Measurements from ENCODE around the gene SEMA5A.
A peak's percentile ranks its signal among the peaks of the same experiment; 100 is the strongest.

Gene SEMA5A

DNA sequence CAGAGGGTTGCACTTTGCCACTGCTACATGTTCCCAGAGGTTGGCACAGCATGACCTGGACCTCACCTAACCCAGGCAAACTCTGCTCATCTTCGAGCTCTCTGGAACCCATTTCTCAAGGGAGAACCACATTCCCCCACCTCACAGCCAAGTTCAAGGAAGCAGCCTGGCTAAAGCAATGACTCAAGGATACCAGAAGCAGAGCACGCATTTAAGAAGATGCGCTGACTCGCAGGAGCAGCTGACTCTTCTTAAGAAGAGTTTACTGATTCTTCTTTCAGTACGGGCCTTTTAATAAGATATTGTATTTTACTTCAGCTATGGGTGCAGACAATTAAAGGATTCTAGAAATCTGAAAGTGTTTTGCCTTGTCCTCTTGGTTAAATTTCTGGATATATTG lies 4.1 kb upstream of the SEMA5A start:
- DNase-seq (ENCODE audit: low read depth in 2 of 2), result no peak

DNA sequence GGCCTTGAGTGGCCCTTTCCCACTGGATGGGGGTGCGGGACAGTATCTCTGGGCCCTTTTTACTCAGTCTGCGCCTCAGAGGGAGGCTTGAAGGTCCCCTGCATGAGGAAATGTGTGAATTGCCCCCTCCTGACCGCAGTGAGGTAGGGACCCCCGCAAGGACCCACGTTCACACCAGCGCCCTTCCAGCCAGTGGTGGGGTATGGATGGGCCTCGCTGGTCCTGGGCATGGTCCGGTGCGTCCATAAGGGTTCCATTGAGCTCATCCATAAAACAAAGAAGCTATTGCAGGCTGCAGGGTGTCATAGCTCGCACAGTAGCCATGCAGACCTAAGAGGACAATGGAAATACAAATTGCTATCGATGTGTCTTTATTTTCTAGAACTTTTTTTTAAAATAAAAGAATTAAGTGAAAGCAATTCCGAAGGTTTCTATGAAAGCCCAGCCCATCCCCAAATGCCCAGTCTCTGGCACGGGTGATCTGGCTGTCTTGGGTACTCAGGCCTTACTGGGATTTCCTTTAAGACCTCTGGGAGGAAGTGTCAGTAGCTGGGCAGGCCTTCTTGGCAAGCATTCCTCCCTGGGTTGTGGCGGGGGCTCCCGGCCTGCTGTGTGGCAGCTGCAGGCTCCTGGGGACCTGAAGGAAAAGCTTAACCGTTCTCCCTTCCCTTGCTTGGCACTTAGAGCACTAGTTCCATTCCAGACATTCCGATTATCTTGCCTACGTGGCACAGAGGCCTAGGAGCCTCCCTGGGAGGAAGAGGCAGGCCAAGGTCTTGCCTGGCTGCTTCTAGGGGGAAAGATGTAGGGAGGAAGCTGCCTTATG lies 1.5 kb upstream of the SEMA5A start:
- DNase-seq (ENCODE audit: low read depth in 2 of 2), result peak; percentile 72 to 75

GRCh38 chr5:9545136-9545991 lies 511 bp downstream of the SEMA5A start:
- DNase-seq (ENCODE audit: low read depth in 2 of 2), result no peak

DNA sequence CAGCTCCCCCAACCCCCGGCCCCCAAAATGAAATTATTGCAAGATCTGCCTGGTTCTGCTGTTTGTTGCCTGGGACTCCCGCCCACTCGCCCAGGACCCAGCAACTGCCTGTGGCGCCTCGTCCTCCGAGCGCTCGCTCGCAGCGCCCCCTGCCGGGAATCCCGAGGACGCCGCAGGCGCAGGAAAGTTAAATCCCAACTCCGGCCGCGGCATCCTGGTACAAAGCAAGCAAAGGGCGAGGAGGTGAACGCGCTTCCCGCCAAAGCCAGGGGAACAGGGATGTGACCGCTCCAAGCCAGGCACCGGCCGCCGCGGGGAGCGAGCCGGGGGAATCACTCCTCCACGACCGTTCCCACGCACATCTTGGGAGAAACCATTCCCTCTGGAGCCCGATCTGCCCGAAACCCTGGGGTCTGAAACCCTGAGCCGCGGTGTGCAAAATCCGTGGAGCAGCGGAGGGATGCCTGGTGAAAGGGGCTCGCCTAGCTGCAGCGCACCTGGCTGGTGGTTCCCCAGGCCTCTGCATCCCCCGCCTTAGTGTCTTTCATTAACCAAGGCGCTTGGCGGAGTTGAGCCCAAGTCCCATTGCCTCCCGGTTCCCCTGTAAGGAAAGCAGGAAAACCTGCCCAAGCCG lies 1.3 kb downstream of the SEMA5A start:
- peak; percentile 48 to 56 for DNase-seq (ENCODE audit: low read depth in 2 of 2)

- no peak for DNase-seq (ENCODE audit: low read depth in 2 of 2)
These were observed 1.8 kb downstream of the SEMA5A start for GRCh38 chr5:9544056-9544455.

DNA sequence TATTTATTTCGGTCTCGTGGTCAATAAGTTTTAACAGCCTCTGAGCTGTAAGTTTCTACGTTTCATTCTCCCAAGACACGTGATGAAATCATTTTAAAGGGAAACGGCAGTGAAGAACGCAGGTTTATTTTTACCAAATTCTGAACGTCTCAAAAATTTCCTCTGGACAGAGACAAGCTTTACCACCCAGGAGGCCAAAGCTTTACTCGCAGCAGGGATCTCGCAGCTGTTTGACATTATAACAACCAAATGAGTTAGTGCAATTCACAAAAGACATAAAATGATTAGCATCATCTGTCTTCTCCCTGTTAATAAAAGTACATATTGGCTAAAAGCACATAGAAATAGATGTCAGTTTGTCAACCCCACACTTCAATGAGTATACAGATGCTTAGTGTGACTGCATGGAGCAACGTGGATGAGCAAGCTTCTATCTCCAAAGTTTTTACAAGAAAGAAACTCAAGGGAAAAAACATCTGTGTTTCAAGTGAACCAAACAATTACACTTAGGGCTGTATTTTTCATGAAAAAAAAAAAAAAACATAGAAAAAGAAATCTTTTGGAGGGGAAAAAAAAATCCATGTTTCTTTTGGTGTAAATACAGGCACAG lies 2.5 kb downstream of the SEMA5A start:
- DNase-seq (ENCODE audit: low read depth in 2 of 2), result peak; percentile 39 to 49

DNA sequence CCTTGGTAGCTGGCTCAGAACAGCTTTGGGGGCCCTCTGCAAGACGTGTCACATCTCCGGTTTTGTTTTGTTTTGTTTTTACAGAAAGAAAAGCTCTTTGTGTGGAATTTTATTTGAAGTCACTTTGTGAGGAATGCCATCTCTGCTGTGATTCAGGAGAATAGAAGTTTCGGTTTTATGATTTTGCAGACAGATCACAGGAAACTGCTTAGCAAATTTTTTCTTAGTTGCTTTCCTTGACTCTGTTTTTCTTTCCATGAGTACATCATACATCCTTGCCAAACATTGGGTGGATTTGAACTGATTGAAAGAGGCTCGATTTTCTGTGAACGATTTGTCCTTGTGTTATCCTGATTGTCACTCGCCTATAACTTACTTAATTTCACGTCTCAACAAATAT lies 5.1 kb downstream of the SEMA5A start:
- no peak for DNase-seq (ENCODE audit: low read depth in 2 of 2)

DNA sequence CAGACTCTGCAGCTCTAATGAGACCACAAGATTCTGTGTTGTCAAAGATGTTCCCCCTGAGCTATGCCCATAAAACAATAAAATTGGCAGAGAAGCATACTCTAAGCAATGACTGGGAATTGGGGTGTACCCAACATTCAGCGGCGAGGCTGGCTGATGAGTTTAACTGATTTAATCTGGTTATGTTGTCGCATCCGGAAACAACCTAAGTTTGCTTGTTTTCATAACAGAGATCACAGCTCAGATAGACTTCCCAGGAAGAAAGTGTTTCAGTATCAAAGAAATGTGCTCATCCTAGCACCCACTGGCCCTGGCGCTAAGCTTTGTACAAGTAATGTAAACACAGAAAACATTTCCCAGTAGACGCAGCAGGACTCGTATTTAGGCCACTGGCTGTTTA lies 7.4 kb downstream of the SEMA5A start:
- DNase-seq (ENCODE audit: low read depth in 2 of 2), result no peak

DNA sequence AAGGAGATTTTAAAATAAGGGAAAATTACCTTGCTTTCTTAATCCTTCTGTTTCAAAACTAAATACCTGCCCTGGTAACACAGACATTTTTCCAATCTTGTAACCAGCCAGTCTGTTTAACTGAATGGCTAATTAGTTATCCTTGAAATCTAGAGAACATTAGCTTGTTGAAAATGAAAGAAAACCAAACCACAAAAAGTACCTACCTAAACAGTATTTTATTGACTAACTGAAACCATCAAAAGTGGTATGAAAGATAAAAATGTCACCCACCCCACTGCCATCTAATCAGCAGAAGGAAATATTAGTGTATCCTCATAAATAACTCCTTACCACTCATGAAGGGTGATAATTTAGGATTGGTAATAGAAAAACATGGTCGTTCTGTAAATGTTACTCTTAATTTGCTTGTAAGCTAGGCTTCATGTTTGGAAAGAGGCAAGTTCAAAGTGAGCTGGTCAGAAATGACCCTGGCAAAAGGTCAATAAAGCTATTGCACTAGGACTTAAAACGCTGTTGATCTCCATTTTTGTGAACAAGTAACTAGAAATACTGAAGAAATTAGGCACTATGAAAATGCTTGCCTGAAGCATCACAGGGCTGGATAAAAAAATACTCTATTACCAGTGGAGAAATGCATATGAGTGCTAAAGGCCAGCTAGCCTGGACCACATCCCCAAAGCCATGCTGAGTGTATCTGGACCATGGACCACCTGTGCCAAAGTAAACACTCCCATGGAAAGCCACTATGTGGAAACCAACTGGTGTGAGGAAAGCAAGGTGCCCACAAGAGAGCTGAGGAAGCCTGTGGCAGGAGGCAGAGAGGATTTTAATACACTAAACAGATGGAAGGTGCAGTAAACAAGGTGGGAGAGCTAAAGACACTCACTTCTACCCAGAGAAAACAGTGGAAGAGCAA lies 8.4 kb downstream of the SEMA5A start:
- DNase-seq (ENCODE audit: low read depth in 2 of 2), result no peak

DNA sequence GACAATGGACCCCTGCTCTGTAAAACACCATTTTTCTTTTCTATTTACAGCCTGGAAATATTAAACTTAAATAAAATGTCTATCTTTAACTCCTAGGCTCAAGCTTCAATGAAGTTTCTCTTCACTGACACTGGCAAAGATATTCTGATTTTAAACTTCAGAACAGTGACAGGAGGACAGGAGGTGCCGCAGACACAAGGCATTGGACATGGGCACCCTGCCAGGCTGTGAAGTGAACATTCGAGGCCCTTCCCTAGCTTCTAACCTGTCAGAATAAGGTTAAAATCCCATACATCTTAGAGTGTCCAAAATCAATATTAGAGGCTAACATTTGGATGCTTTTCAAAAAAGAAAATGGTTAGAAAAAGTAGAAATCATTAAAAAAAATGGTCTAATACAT lies 9.2 kb downstream of the SEMA5A start:
- no peak for DNase-seq (ENCODE audit: low read depth in 2 of 2)

DNA sequence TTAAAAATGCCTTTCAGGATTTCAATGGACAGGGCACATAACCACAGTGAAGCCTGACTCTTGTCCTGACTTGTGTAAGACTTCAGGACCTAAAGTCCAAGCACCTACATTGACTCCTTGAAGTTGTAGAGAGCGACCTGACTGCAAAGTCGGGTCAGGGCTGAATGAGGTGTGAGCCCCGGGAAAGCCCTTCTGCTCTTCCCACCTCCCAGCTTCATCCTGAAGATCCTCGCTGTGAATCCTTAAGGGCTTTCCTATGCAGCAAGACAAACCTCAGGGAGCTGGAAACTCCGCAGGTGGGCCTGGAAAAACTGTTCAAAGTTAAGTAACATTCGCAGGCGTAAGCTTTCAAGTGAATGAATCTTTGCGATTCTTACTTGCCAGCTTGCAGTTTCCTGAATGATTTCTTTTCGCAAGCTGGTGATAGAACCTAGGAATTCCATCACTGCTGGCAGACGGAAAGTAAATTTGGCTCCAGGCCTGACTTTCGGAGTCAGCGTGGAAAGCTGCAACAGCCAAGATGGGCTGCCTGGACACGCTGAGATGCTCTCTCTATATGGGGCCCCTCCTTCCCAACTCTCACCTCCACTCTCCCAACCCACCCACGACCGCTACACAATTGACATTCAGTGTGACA lies 10.9 kb downstream of the SEMA5A start:
- DNase-seq (ENCODE audit: low read depth in 2 of 2), result no peak

GRCh38 chr5:9533562-9534364 lies 12.1 kb downstream of the SEMA5A start:
- DNase-seq (ENCODE audit: low read depth in 2 of 2), result peak in 1 of 2 experiments; percentile 47

GRCh38 chr5:9533096-9533495 lies 12.8 kb downstream of the SEMA5A start:
- DNase-seq (ENCODE audit: low read depth in 2 of 2), result no peak

DNA sequence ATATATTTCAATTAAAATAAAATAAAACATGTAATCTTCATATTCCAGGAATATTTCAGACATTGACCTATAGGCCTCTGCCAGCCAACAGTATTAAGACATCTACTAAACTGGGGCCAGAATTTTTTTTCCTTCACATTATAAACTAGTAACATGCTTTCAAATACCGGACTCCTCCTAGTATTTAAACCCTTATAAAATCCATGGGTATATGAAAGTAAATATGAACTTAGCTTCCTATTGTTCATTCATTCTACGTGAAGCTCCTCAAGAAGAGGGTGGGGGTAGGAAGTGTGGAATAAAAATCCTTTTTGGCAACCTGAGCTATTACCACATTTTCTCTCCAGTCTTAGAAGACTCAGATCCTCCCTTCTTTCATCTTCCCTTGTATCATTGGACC lies 16.4 kb downstream of the SEMA5A start:
- DNase-seq (ENCODE audit: low read depth in 2 of 2), result no peak

DNA sequence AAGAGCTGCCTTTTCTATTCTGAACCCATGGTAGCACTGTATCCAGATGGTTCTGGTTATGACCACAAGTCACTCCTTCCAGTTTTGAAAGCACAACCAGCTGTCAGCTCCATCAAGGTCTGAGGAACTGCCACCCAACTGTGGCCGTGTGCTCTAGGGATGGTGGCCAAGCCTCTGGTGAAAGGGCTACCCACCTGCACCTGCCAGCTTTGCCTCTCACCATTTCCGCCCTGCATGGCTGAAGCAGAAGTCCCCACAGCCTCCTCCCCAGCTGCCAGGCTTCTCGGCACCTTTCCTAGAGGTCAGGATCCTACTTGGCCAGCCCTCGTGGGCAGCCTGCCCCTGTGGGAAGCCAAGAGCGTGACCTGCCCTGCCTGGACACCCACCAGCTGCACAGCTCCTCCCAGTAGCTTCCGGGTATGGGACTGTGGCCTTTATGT lies 16.8 kb downstream of the SEMA5A start:
- DNase-seq (ENCODE audit: low read depth in 2 of 2), result no peak

- DNase-seq (ENCODE audit: low read depth in 2 of 2), result no peak
These were observed 20.9 kb downstream of the SEMA5A start for GRCh38 chr5:9524941-9525340.

GRCh38 chr5:9523090-9523823 lies 22.6 kb downstream of the SEMA5A start:
- no peak for DNase-seq (ENCODE audit: low read depth in 2 of 2)

- DNase-seq (ENCODE audit: low read depth in 2 of 2), result peak in 1 of 2 experiments; percentile 31
These were observed 26.3 kb downstream of the SEMA5A start for GRCh38 chr5:9519537-9519936.

DNA sequence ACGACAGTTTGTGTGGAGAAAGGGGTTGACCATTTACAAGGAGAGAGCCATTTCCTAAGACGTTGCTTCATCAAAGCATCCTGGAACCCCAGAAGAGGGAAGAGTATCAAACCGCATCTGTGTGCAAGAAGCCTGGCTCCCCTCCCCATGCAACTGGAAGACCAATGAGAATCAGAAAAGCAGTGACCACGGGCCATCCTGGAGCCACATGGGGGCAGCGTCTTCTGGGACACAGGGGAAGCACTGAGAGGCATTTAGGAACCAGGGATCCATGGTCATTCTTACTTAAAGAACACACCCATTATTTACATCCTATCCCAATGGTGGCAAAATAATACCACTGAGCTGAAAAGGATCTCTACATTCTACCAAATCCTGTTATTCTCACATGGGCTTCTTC lies 29.3 kb downstream of the SEMA5A start:
- DNase-seq (ENCODE audit: low read depth in 2 of 2), result no peak
